Neuronal stem cell (in vitro differentiated cells): ENCODE results near the gene QSER1.

Experiments used
- DNase-seq: peaks from one replicate; pipeline ENCODE4 v3.0.0-alpha.2; 2013; ENCODE audit warnings: low spot score
- H2AFZ ChIP-seq: one replicate; pipeline ENCODE4 v1.6.1; 2013; ENCODE audit warnings: mild to moderate bottlenecking, low read length, inconsistent platforms
- H2AK5ac ChIP-seq: 2 replicates; pipeline ENCODE4 v1.6.1; 2013; ENCODE audit warnings: low read depth, mild to moderate bottlenecking, inconsistent platforms, low read length, moderate library complexity, mixed read lengths
- H2BK120ac ChIP-seq: 2 replicates; pipeline ENCODE4 v1.6.1; 2013; ENCODE audit warnings: low read depth, mild to moderate bottlenecking, inconsistent platforms, low read length, moderate library complexity, mixed read lengths
- H2BK12ac ChIP-seq: one replicate; pipeline ENCODE4 v1.6.1; 2013; ENCODE audit warnings: low read length, inconsistent platforms
- H2BK15ac ChIP-seq: 2 replicates; pipeline ENCODE4 v1.6.1; 2013; ENCODE audit warnings: mild to moderate bottlenecking, low read length, inconsistent platforms, mixed read lengths
- H2BK5ac ChIP-seq: one replicate; pipeline ENCODE4 v1.6.1; 2013; ENCODE audit warnings: inconsistent platforms, mild to moderate bottlenecking, low read length, moderate library complexity
- H3K14ac ChIP-seq: one replicate; pipeline ENCODE4 v1.6.1; 2013; ENCODE audit warnings: low read length, inconsistent platforms
- H3K18ac ChIP-seq: 2 replicates; pipeline ENCODE4 v1.6.1; 2013; ENCODE audit warnings: low read length, inconsistent platforms
- H3K23ac ChIP-seq: 2 replicates; pipeline ENCODE4 v1.6.1; 2013; ENCODE audit warnings: low read depth, mild to moderate bottlenecking, mixed read lengths, low read length, inconsistent platforms; ENCODE audit not compliant: poor library complexity
- H3K27ac ChIP-seq: replicated peaks from 3 replicates; pipeline ENCODE4 v1.5.1; 2013; ENCODE audit warnings: low read length, inconsistent platforms
- H3K27me3 ChIP-seq, 3 experiments: 2 replicates each; pipeline ENCODE4 v1.6.1; 2013; ENCODE audit warnings: low read length in 3 of 3, mild to moderate bottlenecking in 2 of 3, inconsistent platforms in 1 of 3, low read depth in 1 of 3, mixed read lengths in 1 of 3, moderate library complexity in 1 of 3; ENCODE audit not compliant: control insufficient read depth in 3 of 3, insufficient read depth in 3 of 3
- H3K36me3 ChIP-seq, 2 donors: replicated peaks in 1 of 2; 2 replicates each; pipeline ENCODE4 v1.6.1; 2013; ENCODE audit warnings: low read length in 2 of 2; ENCODE audit not compliant: control insufficient read depth in 2 of 2, insufficient read depth in 2 of 2
- H3K4ac ChIP-seq: 2 replicates; pipeline ENCODE4 v1.6.1; 2013; ENCODE audit warnings: inconsistent platforms, mild to moderate bottlenecking, low read length, moderate library complexity
- H3K4me1 ChIP-seq, 2 donors: 1 replicate in 1 of 2; 2 replicates in 1 of 2; pipeline ENCODE4 v1.6.1; 2013; ENCODE audit warnings: low read length in 2 of 2, low read depth in 1 of 2; ENCODE audit not compliant: control insufficient read depth in 2 of 2, insufficient read depth in 1 of 2
- H3K4me2 ChIP-seq: one replicate; pipeline ENCODE4 v1.6.1; 2013; ENCODE audit warnings: mild to moderate bottlenecking, low read length, inconsistent platforms; ENCODE audit not compliant: insufficient read depth, poor library complexity, severe bottlenecking
- H3K4me3 ChIP-seq, 2 donors: 2 replicates each; pipeline ENCODE4 v1.5.1; 2013; ENCODE audit warnings: low read length in 2 of 2, mild to moderate bottlenecking in 2 of 2, inconsistent platforms in 1 of 2, moderate library complexity in 1 of 2
- H3K79me1 ChIP-seq: one replicate; pipeline ENCODE4 v1.6.1; 2013; ENCODE audit warnings: low read depth, mild to moderate bottlenecking, inconsistent platforms, low read length, moderate library complexity
- H3K9ac ChIP-seq: one replicate; pipeline ENCODE4 v1.6.1; 2013; ENCODE audit warnings: mild to moderate bottlenecking, low read depth, low read length, inconsistent platforms; ENCODE audit not compliant: poor library complexity
- H3K9me3 ChIP-seq, 2 donors: replicated peaks in 1 of 2; 2 replicates each; pipeline versions ENCODE3 to v1.6.1; 2013; ENCODE audit warnings: low read length in 2 of 2, mild to moderate bottlenecking in 2 of 2, inconsistent platforms in 1 of 2, low read depth in 1 of 2, mixed read lengths in 1 of 2, moderate library complexity in 1 of 2; ENCODE audit not compliant: control insufficient read depth in 2 of 2, insufficient read depth in 1 of 2
- H4K8ac ChIP-seq: one replicate; pipeline ENCODE4 v1.6.1; 2013; ENCODE audit warnings: low read depth, mild to moderate bottlenecking, inconsistent platforms, low read length, moderate library complexity
- H4K91ac ChIP-seq: one replicate; pipeline ENCODE4 v1.6.1; 2013; ENCODE audit warnings: low read length, low read depth, mild to moderate bottlenecking, inconsistent platforms; ENCODE audit not compliant: poor library complexity
- WGBS, 2 donors: extraction: QIAGEN DNeasy Blood & Tissue Kit; methylation state at CpG; one replicate each; pipeline ENCODE4 v1.1.7; 2013; ENCODE audit warnings: missing lambda C conversion rate in 2 of 2, mixed read lengths in 1 of 2; ENCODE audit not compliant: insufficient read length in 2 of 2, insufficient replicate concordance in 1 of 2; ENCODE audit errors: extremely low coverage in 2 of 2; 5-methylcytosine and 5-hydroxymethylcytosine counted together

Gene QSER1

GRCh38 chr11:32893093-32893342 is 407 bp downstream of the QSER1 start:
- H3K23ac ChIP-seq = peak overlapping the region; percentile 80
- H3K4ac ChIP-seq = no peak overlapping the region
- no peak for DNase-seq
- H3K79me1 ChIP-seq = peaks cover 1% of the 10 kb centered on the region
- peak overlapping the region; percentile 88 for H2AK5ac ChIP-seq
- no peak overlapping the region for H2BK12ac ChIP-seq
- no peak overlapping the region for H2BK15ac ChIP-seq
- peaks cover 0 to 13% of the 10 kb centered on the region in 2 donors for H3K36me3 ChIP-seq
- H4K8ac ChIP-seq = peak overlapping the region; percentile 17
- peak overlapping the region; percentile 56 for H3K14ac ChIP-seq
- H3K4me1 ChIP-seq = peaks cover 2 to 11% of the 10 kb centered on the region in 2 donors
- no peak overlapping the region for H4K91ac ChIP-seq
- peak overlapping the region; percentile 97 for H3K27ac ChIP-seq
- H3K4me2 ChIP-seq = peak overlapping the region; percentile 54
- H2AFZ ChIP-seq = peak overlapping the region; percentile 96
- H3K27me3 ChIP-seq = no peaks in the 10 kb centered on the region
- H3K18ac ChIP-seq = peak overlapping the region; percentile 97
- peaks cover 0 to 2% of the 10 kb centered on the region in 2 donors for H3K9me3 ChIP-seq
- peak overlapping the region; percentile 85 to 97 for H3K4me3 ChIP-seq
- H2BK120ac ChIP-seq = peak overlapping the region; percentile 41
- peak overlapping the region; percentile 99 for H2BK5ac ChIP-seq
- WGBS, 2 donors = no CpG with 5 or more reads among the region's 32 CpGs
- H3K9ac ChIP-seq = peak overlapping the region; percentile 82

- H3K79me1 ChIP-seq = peaks cover 1% of the 10 kb centered on the region
- peak overlapping the region; percentile 99 for H2BK5ac ChIP-seq
- peaks cover 2 to 11% of the 10 kb centered on the region in 2 donors for H3K4me1 ChIP-seq
- peaks cover 0 to 18% of the 10 kb centered on the region in 2 donors for H3K36me3 ChIP-seq
- H4K91ac ChIP-seq = no peak overlapping the region
- peak overlapping the region; percentile 17 for H4K8ac ChIP-seq
- peak overlapping the region; percentile 41 for H2BK120ac ChIP-seq
- DNase-seq = peak; percentile 77
- peak overlapping the region; percentile 82 for H3K9ac ChIP-seq
- peak overlapping the region; percentile 80 for H3K23ac ChIP-seq
- peak overlapping the region; percentile 97 for H3K27ac ChIP-seq
- H3K4ac ChIP-seq = peak overlapping the region; percentile 84
- peak overlapping the region; percentile 56 for H3K14ac ChIP-seq
- H3K27me3 ChIP-seq = no peaks in the 10 kb centered on the region
- peak overlapping the region; percentile 96 for H2AFZ ChIP-seq
- peak overlapping the region; percentile 54 for H3K4me2 ChIP-seq
- peak overlapping the region; percentile 88 for H2AK5ac ChIP-seq
- H2BK15ac ChIP-seq = peak overlapping the region; percentile 64
- peak overlapping the region; percentile 85 to 97 for H3K4me3 ChIP-seq
- peaks cover 0 to 2% of the 10 kb centered on the region in 2 donors for H3K9me3 ChIP-seq
- WGBS, 2 donors = no CpG with 5 or more reads among the region's 66 CpGs
- peak overlapping the region; percentile 97 for H3K18ac ChIP-seq
- H2BK12ac ChIP-seq = no peak overlapping the region
Observed at GRCh38 chr11:32893343-32894148, 935 bp downstream of the QSER1 start.

DNA sequence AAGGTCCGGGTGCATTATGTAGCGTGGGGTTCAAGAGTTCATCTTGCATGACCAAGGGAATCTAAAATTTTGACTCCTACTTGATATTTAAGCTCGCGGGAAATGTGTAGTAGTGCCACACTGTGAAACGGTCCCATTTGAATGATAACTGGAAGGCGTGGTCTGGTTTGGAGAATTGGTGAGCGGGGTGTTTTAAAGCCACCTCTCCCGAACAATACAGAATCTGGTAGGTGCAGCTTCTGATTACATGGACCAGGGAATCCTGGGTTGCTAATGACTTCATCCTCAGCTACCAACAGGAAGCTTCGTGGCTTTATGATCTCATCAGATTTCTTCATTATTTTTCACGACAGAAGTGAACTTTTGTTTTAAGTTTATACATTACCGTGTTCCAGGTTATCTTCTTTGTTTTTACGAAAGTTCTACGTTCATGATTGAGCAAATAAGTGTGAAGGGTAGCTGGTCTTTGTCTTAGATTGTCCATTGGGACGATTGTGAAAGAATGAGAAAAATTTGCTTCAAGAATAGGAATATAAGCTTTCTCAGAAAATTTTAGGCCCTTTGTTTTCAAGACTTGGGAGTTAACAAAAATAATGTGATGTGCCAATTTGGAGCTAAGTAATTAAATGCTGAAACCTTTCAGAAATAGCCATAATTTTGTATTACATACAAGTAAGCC is 1.7 kb downstream of the QSER1 start:
- H2BK120ac ChIP-seq = no peak overlapping the region
- H3K27me3 ChIP-seq = no peaks in the 10 kb centered on the region
- H2AK5ac ChIP-seq = peak overlapping the region; percentile 88
- H3K9me3 ChIP-seq = no peaks in the 10 kb centered on the region
- H3K4me1 ChIP-seq = peaks cover 2 to 11% of the 10 kb centered on the region in 2 donors
- no peak overlapping the region for H3K18ac ChIP-seq
- H3K23ac ChIP-seq = no peak overlapping the region
- H3K79me1 ChIP-seq = peaks cover 1% of the 10 kb centered on the region
- peaks cover 0 to 25% of the 10 kb centered on the region in 2 donors for H3K36me3 ChIP-seq
- H2AFZ ChIP-seq = peak overlapping the region; percentile 96
- peak overlapping the region; percentile 85 to 97 for H3K4me3 ChIP-seq
- peak overlapping the region; percentile 97 for H3K27ac ChIP-seq
- H2BK15ac ChIP-seq = no peak overlapping the region
- DNase-seq = peak; percentile 39
- H4K8ac ChIP-seq = no peak overlapping the region
- WGBS, 2 donors = no CpG with 5 or more reads among the region's 14 CpGs
- H3K9ac ChIP-seq = no peak overlapping the region
- peak overlapping the region; percentile 99 for H2BK5ac ChIP-seq
- H3K4ac ChIP-seq = no peak overlapping the region
- H4K91ac ChIP-seq = no peak overlapping the region
- peak overlapping the region; percentile 54 for H3K4me2 ChIP-seq
- no peak overlapping the region for H2BK12ac ChIP-seq
- no peak overlapping the region for H3K14ac ChIP-seq

- Histone ChIP-seq H2AFZ (no peak overlapping the region), H3K79me1 (peaks cover 1% of the 10 kb centered on the region), H3K4ac (no peak overlapping the region), H3K14ac (no peak overlapping the region), H2BK5ac (no peak overlapping the region), H4K8ac (no peak overlapping the region), H2BK15ac (no peak overlapping the region), H2BK120ac (no peak overlapping the region), H2BK12ac (no peak overlapping the region), H3K9ac (no peak overlapping the region), H4K91ac (no peak overlapping the region), H2AK5ac (no peak overlapping the region), H3K27me3 (no peaks in the 10 kb centered on the region), H3K18ac (no peak overlapping the region), H3K9me3 (no peaks in the 10 kb centered on the region), H3K23ac (no peak overlapping the region), H3K36me3 (peaks cover 0 to 32% of the 10 kb centered on the region in 2 donors), H3K4me2 (no peak overlapping the region), H3K27ac (no peak overlapping the region), H3K4me1 (peaks cover 2 to 11% of the 10 kb centered on the region in 2 donors), H3K4me3 (peak overlapping the region in 1 of 2 donors; percentile 85)
- DNase-seq = no peak
- WGBS, 2 donors = no CpG with 5 or more reads among the region's 3 CpGs
Observed at GRCh38 chr11:32894921-32895320, 2.3 kb downstream of the QSER1 start.
